Raji (cell line): ENCODE data around the gene OR4E1.

Experiments
- POLR2A ChIP-seq: IDR thresholded peaks from 2 replicates; pipeline ENCODE4 v1.6.1; 2011; ENCODE audit warnings: low read depth, low read length, control low read depth; ENCODE audit not compliant: insufficient read depth

Gene OR4E1, protein sequence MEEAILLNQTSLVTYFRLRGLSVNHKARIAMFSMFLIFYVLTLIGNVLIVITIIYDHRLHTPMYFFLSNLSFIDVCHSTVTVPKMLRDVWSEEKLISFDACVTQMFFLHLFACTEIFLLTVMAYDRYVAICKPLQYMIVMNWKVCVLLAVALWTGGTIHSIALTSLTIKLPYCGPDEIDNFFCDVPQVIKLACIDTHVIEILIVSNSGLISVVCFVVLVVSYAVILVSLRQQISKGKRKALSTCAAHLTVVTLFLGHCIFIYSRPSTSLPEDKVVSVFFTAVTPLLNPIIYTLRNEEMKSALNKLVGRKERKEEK

DNA sequence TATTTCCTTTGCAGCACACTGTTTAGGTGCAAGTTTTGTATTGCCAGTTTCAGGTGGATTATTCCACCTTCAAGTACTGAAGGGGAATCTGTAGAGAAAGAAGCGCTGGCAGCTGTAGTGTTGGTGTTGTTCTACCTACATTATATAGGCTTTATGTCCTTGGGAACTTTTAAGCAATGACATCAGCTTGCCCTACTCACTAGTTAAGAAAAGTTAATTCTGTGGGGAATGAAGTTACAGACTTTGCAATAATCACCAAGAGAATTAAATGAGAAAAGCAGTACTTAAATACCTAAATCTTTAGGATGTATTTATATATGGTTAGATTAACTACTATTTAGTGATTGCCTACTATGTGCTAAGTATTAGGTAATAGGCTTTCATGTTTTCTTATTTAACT lies at the start of gene OR4E1:
Gene OR4E1 (minus strand): TSS at position 101 of the 400 bp plus-strand sequence. CDS start 2,883 bp downstream, outside the sequence.
- no peak for TF ChIP-seq POLR2A

DNA sequence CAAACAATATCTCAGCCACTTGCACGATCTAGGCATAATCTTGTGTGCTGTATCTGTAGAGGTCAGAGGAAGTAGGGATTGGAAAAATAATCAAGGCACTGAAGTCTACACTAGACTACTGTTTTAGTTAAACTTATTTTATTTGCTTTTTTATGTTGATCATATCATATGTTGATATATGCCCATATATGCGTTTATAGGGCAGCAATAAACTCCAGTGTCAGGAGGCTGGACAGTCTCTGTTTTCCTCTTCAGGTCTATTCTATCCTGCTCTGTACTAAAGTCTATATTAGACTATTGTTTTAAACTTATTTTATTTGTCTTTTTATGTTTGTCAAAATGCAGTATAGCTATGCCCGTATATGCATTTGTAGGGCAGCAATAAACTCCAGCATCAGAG lies 47.9 kb upstream of the OR4E1 start:
- TF ChIP-seq POLR2A = no peak

DNA sequence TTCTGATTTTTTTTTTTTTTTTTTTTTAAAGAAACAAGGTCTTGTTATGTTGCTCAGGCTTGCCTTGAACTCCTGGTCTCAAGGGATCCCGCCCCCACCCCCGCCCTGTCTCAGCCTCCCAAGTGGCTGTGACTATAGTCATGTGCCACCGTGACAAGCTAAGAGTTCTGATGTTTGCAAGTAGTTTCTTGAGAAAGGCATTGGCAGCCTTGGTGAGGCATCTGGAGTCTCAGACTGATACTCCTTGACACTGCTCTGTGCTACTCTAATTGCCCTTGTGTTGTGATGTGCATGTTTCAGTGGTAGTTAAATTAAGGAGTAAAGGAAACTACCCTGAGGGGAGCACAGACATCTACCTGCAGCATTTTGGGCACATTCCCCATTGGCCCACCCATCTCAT lies 46.2 kb upstream of the OR4E1 start:
- TF ChIP-seq POLR2A = no peak

DNA sequence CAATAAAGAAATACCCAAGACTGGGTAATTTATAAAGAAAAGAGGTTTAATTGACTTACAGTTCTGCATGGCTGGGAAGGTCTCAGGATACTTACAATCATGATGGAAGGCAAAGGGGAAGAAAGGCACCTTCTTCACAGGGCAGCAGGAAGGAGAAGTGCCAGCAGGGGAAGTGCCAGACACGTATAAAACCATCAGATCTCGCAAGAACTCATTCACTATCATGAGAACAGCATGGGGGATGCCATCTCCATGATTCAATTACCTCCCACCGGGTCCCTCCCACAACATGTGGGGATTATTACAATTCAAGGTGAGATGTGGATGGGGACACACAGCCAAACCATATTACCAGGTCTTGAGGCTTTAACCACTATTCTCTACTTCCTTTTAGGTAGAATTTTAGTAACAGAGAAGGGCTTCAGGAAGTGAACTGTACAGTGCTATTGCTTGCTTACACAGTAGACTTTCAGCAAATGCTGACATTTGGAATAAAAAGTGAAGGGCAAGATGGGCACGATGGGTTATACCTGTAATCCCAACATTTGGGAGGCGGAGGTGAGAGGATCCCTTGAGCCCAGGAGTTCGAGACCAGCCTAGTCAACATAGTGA lies 40.8 kb upstream of the OR4E1 start:
- no peak for TF ChIP-seq POLR2A

DNA sequence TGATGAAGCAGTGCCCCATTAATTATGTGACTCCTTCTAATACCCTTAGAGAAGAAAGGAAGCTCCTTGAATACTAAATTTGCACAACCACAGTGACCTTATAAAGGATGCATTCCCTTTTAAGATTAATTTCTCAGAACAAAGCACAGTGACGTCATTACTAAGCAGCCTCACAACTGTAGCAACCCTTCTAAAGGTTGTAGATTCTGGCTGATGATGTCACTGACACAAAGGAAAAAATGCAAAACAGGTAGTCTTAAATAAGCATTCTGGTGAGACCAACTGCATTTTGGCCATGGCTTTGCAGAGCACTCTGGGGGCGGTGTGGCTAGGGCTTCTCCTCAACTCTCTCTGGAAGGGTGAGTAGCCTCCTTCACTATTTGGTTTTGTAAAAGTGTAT lies 38.4 kb upstream of the OR4E1 start:
- no peak for TF ChIP-seq POLR2A

DNA sequence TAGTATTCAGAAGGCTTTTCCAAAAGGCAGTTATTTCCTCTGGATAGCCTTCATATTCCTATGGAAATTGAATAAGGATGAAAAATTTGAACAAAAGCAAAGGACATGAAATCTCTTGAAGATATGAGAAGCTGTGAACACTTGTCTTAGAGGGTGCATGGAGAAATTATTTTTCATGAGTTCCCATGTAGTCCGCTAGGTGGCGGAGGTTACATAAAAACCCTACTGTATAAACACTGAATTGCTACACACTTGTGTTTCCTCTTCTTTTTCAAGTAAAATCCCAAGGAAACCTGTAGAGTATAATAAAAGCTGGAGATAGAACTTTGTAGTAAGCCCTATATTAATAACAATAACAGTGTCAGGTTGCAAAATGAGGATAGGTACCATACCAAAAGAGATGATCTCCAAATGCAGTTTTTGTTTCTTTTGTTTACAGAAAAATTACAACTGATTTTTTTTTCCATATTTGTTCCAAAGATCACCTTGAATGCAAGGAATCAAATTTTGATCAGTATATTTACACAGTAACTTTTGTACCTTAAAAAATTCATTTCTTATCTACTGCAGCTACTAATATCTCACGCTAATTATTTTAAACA lies 37.8 kb upstream of the OR4E1 start:
- no peak for TF ChIP-seq POLR2A

DNA sequence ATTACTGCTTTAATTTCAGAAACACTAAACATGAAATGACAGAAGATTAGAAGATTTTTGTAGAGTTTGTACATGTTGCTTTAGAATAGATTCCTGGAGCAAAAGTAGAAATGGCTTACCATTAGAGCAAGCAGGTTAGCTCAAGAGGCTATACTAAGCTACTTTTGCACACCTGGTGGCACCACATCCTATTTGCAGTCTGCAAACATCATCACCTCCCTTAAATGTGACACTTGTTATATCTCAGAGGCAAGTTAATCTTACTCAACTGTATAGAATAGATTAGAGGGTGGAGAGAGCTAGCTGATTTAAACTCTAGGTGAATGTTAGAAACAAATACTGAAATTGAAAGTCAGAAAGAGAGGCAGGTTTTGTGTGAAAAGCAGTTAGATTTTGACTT lies 30.7 kb upstream of the OR4E1 start:
- no peak for TF ChIP-seq POLR2A

DNA sequence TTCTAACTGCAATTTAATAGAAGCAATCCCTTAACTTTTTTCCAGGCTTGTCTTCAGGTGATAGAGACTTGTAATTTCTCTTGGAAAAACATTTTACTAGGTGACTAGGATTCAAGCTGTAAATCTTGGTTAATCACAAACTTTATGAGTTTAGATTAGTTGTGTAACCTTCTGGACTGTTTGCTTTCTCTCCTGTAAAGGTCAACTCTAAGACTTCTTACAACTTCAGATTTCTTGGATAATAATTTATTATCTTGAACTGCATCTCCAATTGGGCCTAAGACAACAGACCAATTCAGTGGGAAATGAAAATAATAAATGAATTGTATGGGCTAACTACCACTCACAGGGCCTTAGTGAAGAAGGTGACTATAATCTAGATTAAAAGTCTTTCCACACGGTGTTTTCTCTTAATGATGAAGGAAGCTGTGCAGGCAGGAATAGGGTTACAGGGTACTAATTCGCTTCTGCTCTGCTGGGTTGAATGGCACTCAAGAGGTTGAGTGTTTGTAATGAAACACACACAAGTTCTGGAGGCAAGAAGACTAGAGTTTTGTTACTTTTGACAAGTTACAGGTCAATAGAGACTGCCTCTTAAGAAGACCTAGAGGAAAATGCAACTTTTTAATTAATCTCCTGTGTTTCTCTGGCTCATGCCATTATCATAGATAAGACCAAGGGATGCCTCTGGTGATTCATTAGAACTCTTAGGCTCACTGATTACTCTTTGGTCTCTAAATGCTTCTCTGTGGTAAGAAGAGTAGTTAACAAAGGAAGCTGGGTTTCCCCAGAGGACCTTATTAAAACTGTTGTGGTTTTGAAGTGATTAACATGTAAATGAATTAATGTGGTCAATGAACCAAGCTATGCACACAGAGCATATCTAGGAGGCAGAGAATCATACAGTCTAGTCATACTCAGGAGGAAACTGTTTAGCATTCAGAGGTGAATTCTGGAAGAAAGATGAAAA lies 30.0 kb upstream of the OR4E1 start:
- no peak for TF ChIP-seq POLR2A

DNA sequence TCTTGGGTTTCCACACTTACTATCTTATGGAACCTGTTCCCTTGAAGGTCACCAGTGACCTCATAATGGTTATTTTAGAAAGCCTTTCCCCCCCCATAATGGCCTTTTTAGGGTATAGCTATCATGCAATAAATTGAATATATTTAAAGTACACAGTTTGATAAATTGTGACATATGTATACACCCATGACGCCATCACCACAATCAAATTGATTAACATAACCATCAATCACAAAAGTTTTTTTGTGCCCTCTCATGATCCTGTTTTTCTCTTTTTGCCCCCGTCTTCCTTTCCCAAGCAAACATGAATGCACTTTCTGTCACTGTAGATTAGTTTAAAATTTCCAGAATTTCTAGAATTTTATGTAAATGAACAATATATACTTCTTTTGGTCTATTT lies 28.7 kb upstream of the OR4E1 start:
- TF ChIP-seq POLR2A = no peak

DNA sequence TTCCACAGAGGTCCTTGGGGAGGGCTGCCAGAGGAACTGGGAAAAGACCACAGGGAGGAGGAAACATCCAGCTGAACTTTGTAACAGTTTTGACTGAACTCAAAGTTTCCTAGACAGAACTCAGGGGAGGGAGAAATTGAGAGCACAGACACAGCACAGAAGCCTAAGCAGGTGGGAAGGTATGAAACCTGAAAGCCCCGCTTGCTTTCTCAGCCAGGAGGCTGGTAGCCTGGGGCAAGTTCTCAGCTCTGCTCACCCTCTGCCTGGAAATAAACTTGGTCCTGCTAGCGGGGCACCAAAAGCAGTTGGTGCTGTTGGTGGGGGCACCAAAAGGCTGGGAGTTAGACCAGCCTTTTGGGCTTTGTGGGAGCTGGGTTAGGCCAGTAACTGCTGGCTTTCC lies 25.9 kb upstream of the OR4E1 start:
- no peak for TF ChIP-seq POLR2A

DNA sequence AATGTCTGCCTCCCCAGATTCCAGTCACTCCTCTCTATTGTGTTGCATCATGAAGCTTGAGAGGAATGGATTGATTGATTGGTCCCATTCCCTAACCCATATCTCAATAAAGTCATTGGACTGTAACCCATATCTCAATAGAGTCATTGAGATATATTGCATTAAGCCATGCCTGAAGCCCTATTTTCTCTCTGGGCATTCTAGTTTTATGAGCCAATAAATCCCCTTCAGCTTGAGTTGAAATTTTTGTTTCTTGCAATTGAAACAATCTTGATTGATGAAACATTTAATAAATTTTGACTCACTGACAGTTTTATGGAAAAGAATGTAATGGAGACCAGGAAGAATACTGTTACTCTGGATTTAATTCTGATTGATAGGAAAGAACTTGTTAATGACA lies 20.8 kb upstream of the OR4E1 start:
- no peak for TF ChIP-seq POLR2A

DNA sequence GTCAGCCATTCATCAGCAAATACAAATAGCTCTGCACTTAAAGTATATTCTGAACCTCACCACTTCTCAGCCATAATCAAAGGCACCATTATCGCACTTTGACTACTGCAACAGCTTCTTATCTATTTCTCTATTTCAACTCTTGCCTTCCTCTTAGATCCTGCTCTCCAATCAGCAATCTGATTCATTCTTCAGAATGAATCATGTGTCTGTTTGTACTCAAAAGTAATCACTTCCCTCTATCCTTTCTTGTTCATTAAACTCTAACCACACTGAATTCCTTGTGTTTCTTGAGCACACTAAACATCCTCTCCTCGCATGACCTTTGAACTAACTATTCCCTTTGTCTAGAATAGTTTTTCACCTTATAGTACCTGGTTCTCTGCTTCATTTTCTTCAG lies 12.8 kb upstream of the OR4E1 start:
- TF ChIP-seq POLR2A = no peak

DNA sequence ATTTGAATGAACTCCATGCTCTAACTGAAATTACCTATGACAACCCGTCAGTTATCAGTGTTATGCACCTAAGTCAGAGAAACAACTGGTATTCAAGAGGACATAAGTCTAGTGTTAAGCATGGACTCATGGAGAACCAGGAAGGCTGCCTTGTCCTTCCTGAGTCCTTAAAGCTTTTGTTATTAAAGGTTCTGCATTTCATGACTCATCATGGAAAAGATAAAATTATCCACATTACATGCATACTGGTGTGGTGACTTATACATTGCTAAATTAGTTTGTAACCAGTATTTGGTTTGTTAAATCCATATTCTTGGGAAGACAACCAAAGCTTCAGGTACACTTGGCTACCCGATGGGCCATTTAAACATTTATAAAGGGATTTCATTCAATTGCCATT lies 6.5 kb upstream of the OR4E1 start:
- TF ChIP-seq POLR2A = no peak

DNA sequence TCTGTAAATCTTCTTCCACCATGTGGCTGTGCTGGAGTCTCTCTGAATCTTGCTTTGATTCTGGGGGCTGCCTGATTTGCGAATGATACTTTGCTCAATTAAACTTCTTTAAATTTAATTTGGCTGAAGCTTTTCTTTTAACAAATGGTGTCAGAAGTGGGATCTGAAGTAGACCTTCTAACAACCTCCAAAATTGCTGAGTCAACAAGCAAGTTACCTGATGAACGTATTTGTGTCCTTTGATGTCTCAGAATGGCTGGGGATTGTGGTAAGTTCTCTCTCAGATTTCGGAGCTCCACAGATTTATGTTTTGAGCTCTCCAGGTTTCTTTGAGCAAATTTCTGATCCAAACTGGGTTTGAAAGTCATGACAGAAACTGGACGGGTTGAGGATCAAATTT lies 1.9 kb upstream of the OR4E1 start:
- TF ChIP-seq POLR2A = no peak

DNA sequence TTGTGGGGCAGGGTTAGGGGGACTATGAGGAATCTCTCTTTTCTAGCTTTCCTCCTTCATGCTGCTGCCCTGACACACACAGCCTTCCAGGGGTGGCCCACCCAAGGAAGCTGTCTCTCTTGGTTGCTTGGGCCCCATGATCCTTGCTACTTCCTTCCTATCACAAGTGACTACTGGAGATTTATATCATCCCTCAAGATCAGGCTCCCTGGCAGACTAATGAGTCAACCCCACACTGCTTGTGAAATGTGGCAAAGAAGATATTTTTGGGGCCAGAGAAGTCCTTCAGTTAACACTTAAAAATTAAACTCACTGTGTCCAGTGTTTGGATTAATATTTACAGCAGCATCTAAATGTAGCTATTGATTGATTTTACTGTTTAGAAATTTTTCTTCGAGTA lies 1.5 kb downstream of the OR4E1 start:
- TF ChIP-seq POLR2A = no peak
